GM19463 (cell line): ENCODE measurements around the gene PTPRD.
A peak's percentile ranks its signal among the peaks of the same experiment; 100 is the strongest.
"Not testable (repeated sequence)": the region's sequence is repeated elsewhere in the genome, so short reads cannot be mapped to it uniquely, and the experiment has no call there.

Source experiments
- ATAC-seq: cut with Tn5 transposase; IDR thresholded peaks from one replicate; pipeline ENCODE4 v1.9.1; 2021; ENCODE audit warnings: mild to moderate bottlenecking, moderate library complexity; ENCODE audit not compliant: unreplicated experiment

The PTPRD gene

DNA sequence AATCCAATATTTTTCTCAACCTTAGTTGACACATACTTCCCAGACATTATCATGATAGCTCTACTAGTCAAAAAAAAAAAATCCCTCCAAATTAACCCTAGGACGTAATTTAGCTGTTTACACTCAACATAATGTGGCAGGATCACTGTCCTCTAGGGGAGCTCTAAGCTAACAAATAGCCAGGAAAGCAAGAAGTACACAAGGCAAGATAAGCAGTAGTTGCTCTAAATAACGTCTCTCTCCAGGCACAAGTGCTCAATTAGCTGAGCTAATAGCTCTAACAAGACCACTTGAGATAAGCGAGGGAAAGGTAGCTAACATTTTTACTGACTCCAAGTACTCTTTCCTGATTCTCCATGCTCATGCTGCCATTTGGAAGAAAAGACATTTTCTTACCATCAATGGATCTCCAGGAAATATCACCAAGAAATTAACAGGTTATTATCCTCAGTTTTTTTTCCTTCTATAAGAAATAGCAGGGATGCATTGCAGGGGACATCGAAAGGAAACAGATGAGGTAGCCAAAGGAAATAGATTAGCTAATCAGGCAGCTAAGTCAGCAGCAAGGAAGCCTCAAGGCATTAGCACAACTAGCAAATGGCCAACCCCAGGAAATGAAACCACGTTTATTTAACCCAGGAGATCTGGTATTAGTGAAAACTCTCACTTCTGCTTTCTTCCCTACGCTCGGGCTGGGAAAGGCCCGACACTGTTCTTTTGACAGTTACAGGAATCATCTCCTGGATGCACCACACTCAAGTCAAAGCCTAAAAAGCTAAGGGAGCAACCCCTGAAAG, 614.1 kb downstream of the PTPRD start:
- peak; percentile 57 for ATAC-seq

DNA sequence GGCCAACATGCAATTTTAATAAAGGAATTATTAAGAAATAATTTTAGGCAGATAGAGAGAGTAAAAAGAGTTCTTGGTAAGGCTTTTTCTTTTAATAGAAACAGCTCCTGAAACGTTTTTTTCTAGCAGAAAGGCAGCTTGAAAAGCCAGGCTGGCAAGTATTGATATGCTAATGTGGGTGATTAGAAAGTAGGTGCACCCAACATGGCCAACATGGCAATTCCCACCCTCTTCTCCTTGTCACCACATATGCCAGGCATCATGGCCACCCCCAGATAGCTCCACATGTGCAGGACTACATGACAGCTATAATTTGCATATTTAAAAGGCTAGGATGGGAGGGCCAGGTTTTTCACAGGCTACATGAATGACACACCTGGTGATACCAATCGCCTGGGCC, 615.2 kb downstream of the PTPRD start:
- ATAC-seq, result no peak

GRCh38 chr9:9996259-9996658, 616.5 kb downstream of the PTPRD start:
- no peak for ATAC-seq

DNA sequence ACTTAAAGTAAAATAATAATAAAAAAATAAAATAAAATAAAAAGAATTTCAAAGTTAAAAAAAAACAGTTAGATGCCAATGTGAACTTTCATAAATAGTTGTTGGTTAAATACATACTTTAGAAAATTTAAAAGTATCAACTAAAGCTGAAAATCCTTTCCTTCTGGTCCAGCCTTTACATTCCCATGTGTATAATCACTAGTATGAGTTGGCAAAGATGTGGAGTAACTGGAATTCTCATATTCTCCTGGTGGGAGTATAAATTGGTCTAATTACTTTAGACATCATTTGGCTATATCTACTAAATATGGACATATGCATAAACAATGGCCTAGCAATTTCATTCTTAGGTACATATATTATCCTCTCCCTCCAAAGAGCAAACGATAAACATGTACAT, 619.9 kb downstream of the PTPRD start:
- no peak for ATAC-seq

GRCh38 chr9:9973062-9973461, 639.7 kb downstream of the PTPRD start:
- no peak for ATAC-seq

DNA sequence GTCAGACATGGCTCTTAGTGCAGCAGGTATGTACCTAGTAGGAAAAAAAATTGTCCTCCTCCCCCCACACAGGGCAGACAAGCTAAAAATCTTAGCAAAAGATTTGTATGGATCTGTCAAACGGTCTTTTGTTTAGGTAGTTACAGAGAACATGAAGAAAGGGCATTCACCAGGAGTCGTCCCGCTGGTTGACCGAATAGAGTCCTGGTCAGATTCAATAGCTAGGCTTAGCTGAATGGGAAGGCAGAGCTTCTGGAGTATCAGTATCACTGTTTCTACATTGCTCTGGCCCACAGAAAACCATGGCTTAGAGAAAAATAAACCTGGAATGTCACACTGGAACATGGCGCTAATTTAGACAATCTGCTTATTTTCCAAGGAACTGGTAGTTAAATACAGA, 642.3 kb downstream of the PTPRD start:
- no peak for ATAC-seq

- no peak for ATAC-seq
Observed at GRCh38 chr9:9963841-9964240, 649.0 kb downstream of the PTPRD start.

GRCh38 chr9:9961934-9962333, 650.9 kb downstream of the PTPRD start:
- no peak for ATAC-seq

GRCh38 chr9:9961487-9961886, 651.3 kb downstream of the PTPRD start:
- ATAC-seq, result no peak

DNA sequence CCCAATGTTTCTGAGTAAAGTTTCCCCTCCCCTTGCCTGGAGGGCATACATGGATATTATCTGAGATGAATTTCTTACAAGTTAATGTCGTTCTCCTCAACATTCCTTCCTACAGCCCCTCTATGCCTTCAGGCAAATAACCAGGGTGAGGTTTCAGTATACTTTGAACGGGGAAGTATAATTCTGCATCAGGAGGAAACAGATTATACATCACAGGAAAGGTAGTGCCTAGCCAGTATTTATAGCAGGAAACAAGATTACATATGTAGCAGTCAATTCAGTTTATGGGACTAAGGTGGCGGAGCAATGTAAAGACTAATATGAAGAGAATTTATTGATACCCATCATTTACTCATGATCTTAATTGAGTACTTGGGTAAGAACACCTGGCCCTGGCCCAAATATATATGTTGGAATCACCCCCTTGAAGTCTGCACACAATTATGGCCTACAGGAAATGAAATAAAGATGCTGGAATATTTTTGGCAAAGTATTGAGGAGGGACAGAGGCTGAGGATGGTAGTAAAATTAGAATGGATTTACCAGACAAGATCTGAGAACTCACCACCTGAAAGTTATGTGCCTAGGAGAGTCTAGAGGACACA, 661.1 kb downstream of the PTPRD start:
- no peak for ATAC-seq

GRCh38 chr9:9950813-9951212, 662.0 kb downstream of the PTPRD start:
- ATAC-seq, result no peak

DNA sequence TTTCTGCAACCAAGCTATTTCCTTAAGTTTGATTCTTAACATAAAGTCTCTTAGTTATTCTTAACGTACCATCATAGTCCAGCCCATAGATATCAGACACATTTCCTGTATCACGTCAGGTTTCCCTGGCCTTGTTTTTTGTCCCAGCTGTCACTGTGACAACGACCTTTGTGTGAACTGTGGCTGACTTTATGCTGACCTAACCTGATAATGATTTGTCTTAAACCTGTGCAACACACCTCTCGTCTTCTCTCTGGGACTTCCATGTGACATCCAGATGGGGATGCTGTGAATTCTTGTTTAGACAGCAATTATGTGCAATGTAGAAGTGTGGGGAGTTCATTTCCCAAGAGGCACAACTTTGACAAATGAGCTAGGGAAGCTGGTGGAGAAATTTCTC, 662.8 kb downstream of the PTPRD start:
- no peak for ATAC-seq

GRCh38 chr9:9949368-9949767, 663.4 kb downstream of the PTPRD start:
- no peak for ATAC-seq

DNA sequence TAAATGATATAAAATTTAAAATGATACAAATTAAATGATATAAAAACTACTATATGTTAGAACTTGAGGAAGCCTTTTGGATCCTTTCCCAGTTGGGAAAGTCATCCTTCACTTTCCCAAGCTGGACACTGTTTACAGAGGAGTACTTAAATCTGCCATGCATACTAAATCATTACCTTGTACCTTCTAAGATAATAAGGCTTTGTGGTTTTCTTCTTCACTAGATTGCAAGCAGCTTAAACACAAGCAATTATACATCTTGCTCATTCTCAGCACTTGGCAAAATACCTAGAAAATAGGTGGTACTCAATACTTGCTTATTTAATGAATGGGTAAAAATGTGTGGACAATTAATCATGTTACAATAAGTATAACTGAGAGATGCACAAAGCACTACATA, 666.8 kb downstream of the PTPRD start:
- ATAC-seq, result no peak

GRCh38 chr9:9942764-9943424, 669.9 kb downstream of the PTPRD start:
- peak; percentile 79 for ATAC-seq

- no peak for ATAC-seq
Observed at GRCh38 chr9:9938432-9938831, 674.4 kb downstream of the PTPRD start.

DNA sequence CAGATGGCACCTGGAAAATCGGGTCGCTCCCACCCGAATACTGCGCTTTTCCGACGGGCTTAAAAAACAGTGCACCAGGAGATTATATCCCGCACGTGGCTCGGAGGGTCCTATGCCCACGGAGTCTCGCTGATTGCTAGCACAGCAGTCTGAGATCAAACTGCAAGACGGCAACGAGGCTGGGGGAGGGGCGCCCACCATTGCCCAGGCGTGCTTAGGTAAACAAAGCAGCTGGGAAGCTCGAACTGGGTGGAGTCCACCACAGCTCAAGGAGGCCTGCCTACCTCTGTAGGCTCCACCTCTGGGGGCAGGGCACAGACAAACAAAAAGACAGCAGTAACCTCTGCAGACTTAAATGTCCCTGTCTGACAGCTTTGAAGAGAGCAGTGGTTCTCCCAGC, 681.3 kb downstream of the PTPRD start:
- ATAC-seq, result not testable (repeated sequence)

DNA sequence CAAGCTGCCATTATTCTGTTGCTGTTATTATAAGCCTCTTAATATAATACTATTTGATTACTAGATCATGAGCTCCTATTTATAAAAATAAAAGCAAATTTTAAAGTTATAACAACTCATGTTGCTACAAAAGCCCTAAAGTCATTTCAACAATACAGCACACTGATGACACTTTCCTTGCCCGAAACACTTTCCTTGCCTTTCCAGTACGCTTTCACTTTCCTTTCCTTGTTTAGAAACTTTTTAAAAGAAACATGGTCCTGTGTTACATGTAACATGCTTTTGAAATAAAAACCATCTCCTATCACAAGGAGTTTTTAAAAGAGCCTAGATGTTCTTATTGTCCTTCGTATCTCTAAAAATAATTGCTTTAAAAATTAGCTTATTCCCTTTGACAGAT, 688.4 kb downstream of the PTPRD start:
- ATAC-seq, result peak; percentile 56

DNA sequence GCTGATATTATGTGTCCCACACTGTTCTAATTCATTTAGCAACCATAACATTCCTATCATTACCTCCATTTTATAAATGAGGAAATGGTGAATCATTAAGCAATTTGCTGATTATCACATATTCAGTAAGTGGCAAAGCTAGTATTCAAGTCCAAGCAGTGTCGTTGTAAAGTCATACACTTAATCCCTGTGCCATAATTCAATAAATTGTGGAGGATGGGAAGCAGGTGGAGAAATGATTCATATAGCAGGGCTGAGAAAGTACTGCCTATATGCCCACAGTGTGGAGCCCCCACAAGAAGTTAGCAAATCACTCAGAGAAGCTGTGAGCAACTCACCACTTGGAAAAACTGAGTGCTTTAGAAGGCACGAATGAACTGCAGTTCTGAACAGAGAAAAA, 691.0 kb downstream of the PTPRD start:
- ATAC-seq, result no peak

DNA sequence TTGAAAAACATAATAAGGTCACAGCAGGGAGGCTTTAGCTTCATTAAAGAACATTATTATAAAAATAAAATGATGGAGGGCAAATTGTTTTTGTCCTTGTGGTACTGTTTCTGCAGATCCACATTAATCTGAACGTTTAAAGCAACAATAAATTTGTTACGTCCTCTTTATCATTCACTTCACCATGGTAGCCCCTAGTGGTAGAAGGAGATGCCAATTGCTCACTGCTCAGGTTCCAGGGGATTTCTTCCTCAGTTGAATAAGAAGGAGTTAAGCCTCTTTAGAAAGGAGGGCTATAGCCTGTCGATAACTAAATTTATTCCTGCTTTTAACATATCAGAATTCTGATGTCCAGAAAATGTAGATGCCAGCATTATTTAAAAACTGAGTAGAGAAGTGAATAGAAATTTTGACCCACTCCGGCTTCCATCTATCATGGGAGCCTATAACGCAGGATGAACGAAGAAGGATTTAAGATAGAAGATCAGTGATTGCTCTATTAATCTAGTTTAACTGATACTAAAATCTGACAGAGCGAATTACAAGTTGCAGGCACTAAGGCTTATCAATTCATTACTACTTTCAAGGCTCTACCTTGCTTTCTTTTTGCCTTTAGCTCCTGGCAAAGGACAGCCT, 692.3 kb downstream of the PTPRD start:
- ATAC-seq, result no peak

GRCh38 chr9:9919174-9919775, 693.5 kb downstream of the PTPRD start:
- ATAC-seq, result no peak
